Measurements from ENCODE around the gene ASTN2.

The ASTN2 gene

GRCh38 chr9:116643691-116644090 is 771.2 kb downstream of the ASTN2 start:
- no peak for DNase-seq

- DNase-seq, result no peak
Measured at GRCh38 chr9:116641292-116642059, 773.4 kb downstream of the ASTN2 start.

DNA sequence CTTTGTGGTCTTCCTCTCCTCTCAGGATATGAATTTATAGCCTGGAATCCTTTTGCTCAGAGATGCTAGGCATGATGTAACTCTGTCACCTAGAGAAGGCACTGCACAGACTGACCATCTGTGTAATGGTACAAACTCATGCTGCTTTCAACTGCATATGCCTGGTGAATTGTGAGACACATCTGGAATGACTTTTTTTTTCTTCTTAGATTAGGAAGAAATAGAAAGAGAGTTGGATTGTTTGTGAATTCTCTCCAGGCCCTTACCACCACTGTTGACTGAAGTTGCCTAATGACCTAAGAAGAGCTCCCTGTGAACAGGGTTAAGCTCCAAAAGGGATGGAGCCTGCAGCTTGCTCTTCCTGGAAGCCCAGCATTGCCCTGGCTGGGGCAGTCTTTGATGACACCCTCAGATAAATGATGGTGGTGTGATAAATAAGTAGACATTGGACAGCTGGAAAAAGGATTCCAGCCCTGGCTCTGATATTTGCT is 775.6 kb downstream of the ASTN2 start:
- no peak for DNase-seq

DNA sequence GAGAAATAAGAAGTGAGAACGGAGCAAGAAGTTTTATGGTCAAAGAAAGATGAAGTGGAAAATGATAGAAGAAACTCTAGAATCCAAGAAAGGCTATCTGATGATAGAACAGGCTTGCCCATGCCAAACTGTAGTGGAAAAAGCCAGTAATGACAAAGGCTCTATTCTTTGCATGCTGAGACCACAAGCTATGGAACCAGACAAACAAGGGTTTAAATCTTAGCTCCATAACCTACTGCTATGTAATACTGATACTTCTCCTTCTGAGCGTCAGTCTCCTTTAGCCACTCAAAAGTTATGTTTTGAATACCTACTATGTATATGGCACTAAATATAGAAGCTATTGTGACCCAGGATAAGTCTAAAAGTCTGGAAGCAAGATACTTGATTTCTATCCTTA is 778.9 kb downstream of the ASTN2 start:
- no peak for DNase-seq

DNA sequence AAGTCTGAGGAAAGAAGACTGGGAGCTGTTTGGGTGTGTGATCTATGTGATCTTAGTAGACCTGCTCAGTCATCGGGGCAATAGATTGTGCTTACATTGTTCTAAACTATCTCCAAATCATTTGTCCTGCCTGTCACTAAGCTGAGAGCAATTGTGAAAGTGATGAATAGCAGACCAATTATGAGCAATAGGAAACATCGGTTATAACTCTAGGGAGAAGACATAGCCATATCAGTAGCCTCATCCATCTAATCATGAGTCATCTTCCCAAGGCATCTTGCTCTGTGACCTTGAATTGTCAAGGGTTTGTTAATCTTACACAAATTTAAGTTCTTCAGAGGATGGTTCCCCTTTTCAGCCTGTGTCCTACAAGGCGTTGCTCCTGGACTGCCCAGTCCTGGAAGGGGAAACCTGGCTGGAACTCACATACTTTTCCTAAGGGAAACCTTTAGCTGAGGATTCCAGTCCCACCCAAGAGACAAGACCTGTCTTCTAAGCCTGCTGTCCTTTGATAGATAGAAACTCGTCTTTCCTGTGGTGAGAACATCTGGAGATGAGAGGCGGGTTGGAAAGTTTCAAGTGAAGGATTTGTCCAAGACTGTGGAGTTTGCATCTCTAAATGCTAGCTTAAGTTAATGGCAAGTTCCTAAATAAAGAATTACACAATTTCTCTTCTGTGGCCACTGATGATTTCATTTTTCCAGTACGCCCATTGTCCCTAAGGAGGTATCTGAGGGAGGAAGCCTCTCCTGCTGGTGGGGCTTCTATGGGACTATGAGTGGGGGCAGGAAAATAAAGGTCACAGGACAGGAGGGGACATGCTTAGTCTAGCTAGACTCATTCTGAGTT is 781.6 kb downstream of the ASTN2 start:
- no peak for DNase-seq

DNA sequence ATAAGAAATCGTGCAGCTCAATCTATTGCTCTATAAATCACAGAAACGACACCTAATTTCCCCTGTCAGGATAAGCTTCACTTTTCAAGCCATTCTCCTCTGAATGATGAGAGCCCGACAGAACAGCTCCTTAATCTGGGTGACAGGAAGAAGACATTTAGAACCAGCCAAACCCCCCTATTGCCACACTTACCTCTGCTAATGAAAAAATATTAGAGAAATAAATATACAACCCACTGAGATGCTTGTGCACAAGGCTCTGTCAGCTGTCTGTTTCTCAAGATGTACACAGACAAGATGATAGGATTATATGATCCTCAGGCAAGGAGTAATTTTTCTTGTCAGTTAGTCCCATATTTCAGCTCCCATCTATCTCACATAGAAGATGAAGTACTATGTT is 785.2 kb downstream of the ASTN2 start:
- no peak for DNase-seq

DNA sequence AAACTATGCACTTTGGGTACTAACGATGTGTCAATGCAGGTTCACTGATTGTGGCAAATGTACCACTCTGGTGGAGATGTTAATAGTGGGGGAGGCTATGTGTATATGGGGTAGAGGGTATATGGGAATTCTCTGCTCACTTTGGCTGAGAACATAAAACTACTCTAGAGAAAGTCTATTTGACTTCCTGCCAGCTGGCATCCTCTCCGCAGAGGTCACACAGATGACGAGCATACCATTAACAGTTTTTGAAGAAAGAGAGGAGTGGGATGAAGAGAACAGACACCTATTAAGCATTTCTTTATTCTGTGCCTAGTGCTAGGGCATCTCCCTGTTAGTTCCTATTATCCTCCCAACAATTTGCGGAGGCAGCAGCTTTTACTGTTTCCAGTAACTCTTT is 786.1 kb downstream of the ASTN2 start:
- DNase-seq, result no peak

DNA sequence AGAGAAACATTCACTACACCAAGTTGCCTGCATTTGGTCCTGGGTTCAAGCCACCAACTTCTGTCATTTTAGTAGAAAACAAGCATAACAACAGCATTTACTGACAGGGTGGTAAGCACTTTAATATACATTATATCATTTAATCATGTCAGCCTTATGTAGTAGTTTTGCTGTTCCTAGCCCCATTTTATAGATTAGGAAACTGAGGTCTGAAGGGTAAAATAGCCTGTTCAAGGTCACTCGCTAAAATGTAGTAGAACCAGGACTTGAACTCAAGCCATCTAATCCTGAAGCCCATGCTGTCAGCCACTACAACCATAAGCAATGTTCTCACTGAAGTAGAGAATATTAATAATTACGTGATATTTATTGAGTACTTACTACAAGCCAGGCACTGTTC is 787.4 kb downstream of the ASTN2 start:
- no peak for DNase-seq

DNA sequence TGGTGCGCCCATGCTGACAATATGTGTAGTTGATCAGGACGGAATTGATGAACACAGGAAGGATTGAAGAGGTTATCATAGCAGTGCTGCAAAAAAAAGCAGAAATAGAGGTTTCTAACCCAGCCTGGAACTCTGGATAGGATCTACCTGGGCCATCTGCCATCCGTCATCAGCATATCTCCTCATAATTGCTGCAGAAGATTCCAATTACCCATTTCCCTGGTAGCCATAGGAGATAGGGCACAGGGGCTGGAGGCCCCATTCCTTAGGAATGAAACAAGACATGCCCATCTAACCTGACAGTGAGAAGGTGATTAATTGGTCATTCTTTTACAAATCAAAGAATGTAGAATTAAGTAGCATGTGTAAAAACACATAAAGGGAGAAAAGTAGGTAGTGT is 788.1 kb downstream of the ASTN2 start:
- no peak for DNase-seq

- no peak for DNase-seq
Measured at GRCh38 chr9:116623715-116624114, 791.1 kb downstream of the ASTN2 start.

DNA sequence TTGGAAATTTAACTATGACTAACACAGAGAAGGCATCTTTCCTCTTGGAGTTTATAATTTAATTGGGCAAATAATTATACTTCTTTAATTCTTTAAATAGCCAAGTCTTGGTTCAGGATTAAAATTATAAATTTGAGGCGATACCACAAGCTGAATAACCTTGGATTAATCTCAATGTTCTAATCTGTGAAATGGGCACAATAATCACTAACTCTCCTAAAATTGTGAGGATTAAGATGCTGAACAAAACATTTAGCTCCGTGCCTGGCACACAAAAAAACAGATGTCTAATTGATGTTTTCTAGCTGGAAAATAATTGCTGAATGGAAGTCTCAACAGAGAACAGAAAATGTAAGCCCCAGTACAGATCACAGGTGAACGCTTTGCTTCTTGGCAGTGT is 797.5 kb downstream of the ASTN2 start:
- no peak for DNase-seq

- DNase-seq, result no peak
Measured at GRCh38 chr9:116616304-116616914, 798.4 kb downstream of the ASTN2 start.

DNA sequence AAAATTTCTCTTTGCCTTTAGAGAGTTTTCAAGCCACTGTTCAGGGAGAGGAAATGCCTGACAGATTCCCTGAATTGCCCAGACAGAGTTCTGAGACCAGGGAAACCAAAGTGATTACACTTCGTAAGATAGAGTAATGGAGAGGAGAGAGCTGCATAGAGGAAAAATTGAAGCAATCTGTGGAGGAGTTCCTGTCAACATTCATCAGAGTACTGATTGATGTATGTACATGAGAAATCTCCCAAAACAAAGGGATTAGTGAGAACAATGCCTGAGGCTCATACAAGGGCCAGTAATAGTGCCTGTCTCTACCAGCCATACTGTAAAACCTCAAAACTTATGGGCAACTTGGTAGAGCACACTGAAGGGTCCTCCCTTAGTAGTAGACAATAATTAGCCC is 806.8 kb downstream of the ASTN2 start:
- DNase-seq, result no peak

- no peak for DNase-seq
Measured at GRCh38 chr9:116605904-116606341, 808.9 kb downstream of the ASTN2 start.

DNA sequence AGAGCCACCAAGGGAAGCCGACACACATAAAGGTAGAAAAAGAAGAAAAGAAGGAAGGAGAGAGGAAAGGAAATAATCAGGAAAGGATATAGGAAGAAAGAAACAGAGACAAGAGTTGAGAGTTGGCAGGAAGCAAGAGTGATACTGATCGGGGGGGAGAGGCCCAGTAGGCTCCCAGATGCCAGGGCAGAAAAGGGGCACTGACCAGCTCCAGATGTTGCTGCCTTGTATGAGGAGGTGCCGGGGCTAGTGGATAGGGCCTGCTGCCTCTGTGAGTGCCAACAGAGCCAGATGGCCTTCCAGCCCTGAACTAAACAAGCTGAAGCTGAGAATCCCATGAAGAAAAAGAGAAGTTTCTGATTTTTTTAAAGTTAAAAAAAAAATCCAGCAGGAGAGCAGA is 809.8 kb downstream of the ASTN2 start:
- DNase-seq, result no peak

DNA sequence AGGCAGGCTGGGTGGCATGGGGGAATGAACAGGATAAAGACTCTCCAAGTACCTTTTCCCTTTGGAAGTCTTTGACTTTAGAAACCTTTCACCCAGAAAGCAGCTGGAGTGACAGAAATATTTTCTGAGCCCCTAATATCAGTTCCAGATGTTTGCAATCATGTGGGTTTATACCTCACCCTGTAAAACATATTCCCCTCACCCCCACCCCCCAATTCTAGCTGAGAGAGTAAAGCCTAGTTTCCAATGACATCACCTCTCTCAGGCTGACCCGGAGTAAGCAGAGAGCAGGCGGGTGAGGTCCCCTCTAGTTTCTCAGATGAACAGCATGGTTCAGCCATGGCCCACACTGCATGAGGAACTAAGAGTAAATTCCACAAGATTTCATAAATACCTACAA is 810.6 kb downstream of the ASTN2 start:
- DNase-seq, result no peak

GRCh38 chr9:116599342-116599884 is 815.4 kb downstream of the ASTN2 start:
- DNase-seq, result no peak

DNA sequence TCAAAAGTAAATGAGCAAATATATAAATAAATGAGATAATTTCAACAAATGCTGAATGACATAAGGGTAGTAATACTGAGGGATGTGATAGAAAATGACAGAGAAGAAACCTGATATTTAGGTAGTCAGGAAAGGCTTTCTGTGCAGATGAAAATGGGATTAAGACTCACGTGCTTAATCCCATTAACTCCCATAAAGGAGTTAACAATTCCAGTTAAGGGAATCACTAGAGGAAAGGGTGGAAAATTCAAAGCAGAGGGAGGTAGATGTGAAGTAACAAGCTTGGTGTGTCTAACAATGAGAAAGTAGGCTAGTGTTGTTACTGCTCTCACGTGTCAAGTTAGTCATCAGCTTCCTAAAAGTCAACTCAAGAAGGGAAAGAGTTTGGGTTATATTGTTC is 818.2 kb downstream of the ASTN2 start:
- no peak for DNase-seq

GRCh38 chr9:116594547-116594946 is 820.3 kb downstream of the ASTN2 start:
- no peak for DNase-seq

- no peak for DNase-seq
Measured at GRCh38 chr9:116592970-116593369, 821.9 kb downstream of the ASTN2 start.

DNA sequence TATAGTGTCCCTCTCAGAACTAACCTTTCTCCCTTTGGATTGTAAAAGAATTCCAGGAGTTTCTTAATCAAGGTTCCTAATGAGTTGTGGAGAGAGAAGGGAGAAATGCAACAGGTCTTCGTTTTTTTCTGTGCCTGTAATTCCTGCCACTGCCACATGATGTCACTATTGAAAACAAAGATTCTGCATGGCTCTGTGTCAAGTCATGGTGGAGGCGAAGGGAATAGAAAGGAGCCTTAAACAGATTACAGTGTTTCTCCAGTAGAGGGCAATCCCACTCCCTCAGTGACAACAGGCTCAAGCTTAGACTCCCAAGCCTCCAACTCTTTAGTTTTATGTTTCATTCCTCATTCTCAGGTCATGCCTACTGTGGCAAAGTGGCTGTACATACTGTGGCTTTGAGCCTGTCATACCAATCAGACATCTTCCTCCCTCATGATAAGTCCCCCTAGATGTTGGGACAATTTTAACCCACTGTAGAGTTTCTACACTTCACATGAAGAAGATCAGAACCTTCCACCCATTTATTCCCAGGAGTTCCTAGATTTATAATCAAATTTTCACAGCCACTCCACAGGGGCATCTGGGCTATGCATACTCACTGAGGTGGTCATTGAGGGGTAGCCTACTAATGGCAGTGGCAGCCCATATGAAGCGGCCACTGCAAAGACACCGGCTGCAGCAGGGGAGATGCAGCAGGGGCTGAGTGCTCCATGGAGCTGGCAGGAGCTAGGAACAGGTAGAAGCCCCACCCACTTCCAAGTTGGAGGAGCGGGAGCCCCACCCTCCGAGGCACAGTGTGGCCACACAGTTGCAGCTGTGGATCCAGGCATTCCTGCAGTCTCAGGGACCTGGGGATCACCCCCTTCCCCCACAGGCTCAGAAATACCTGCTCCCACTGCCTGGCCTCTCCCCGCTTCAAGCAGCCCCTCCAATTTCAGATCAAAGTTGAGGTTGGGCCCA is 825.2 kb downstream of the ASTN2 start:
- DNase-seq, result no peak

DNA sequence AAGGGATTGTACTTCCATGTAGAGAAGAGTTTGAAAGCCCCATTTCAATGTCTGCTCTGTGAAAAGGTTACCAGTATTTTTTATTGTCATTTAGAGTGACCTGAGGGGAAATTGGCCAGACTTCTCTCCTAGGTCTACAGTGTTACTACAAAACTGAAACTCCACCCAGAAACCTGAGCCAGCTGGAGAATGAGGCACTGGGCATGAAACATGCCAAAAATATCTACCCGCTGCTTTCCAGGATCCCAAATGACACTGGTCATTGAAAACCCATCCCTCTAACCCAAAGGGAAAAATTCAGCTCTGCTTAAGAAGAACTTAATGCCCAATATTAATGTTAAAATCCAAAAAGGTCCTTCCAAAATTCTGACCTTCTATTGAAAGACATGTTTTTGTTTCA is 826.9 kb downstream of the ASTN2 start:
- DNase-seq, result no peak

All from stimulated activated CD4-positive, alpha-beta T cell treated with anti-CD3 and anti-CD28 coated beads, Interleukin-4, amount 100 ng/mL, for 1 hour (primary cell).